Measurements from ENCODE around the gene BOC. TPM values are rescaled to one million over a fixed set of nuclear protein-coding genes. Genes with fewer than 3 reads are reported as not detected.

Gene BOC
- total and polyA plus RNA-seq, 2 donors (not counting 1 experiment from before 2014, with no cell fraction given), result 2.1 to 4.2 TPM

GRCh38 chr3:113243846-113244245 is 32.5 kb downstream of the BOC start:
- no peak for DNase-seq (ENCODE audit: low read depth in 2 of 2)
- Histone ChIP-seq H3K9ac (ENCODE audit: insufficient read depth, low read length) (no peak overlapping the region), H3K27ac (ENCODE audit: insufficient read depth, low read length) (no peak overlapping the region)

GRCh38 chr3:113245761-113246161 is 34.4 kb downstream of the BOC start:
- peak in 1 of 2 donors; percentile 41 for DNase-seq (ENCODE audit: low read depth in 2 of 2)
- Histone ChIP-seq H3K36me3 (ENCODE audit: control insufficient read depth, insufficient read depth, low read length) (no peaks in the 10 kb centered on the region), H3K9me3 (ENCODE audit: control insufficient read depth, insufficient read depth, low read depth, low read length) (no peaks in the 10 kb centered on the region), H3K27me3 (ENCODE audit: control insufficient read depth, insufficient read depth, low read length) (no peaks in the 10 kb centered on the region), H2AFZ (ENCODE audit: low read length) (peak overlapping the region; percentile 80), H3K4me2 (ENCODE audit: extremely low read depth, insufficient read depth, low read length) (no peak overlapping the region), H4K20me1 (ENCODE audit: control insufficient read depth, extremely low read depth, insufficient read depth, low read length) (no peaks in the 10 kb centered on the region), H3K79me2 (ENCODE audit: control insufficient read depth, insufficient read depth, low read length) (no peaks in the 10 kb centered on the region), H3K9ac (ENCODE audit: insufficient read depth, low read length) (no peak overlapping the region), H3K4me1 (ENCODE audit: control insufficient read depth, extremely low read depth, insufficient read depth, low read length) (peaks cover 12% of the 10 kb centered on the region), H3K27ac (ENCODE audit: insufficient read depth, low read length) (no peak overlapping the region), H3K4me3 (replicated peaks in 1 of 4; ENCODE audit: control extremely low read depth in 1 of 4, insufficient read depth in 1 of 4, low read depth in 3 of 4, low read length in 4 of 4) (no peak overlapping the region)
- TF ChIP-seq CTCF (conservative IDR thresholded peaks at IDR 0.05 in 1 of 2, IDR thresholded peaks at IDR 0.05 in 1 of 2; ENCODE audit: low read depth in 1 of 2, low read length in 2 of 2) (no peak), EZH2 (IDR thresholded peaks at IDR 0.05; ENCODE audit: low read length, missing control alignments) (no peak)

More at GRCh38 chr3:113243846-113244245, 32.5 kb downstream of the BOC start:
- H3K9me3 ChIP-seq (ENCODE audit: control insufficient read depth, insufficient read depth, low read depth, low read length), result no peaks in the 10 kb centered on the region
- H3K4me1 ChIP-seq (ENCODE audit: control insufficient read depth, extremely low read depth, insufficient read depth, low read length), result peaks cover 8% of the 10 kb centered on the region
- H4K20me1 ChIP-seq (ENCODE audit: control insufficient read depth, extremely low read depth, insufficient read depth, low read length), result no peaks in the 10 kb centered on the region
- H2AFZ ChIP-seq (ENCODE audit: low read length), result no peak overlapping the region
- H3K27me3 ChIP-seq (ENCODE audit: control insufficient read depth, insufficient read depth, low read length), result no peaks in the 10 kb centered on the region
- TF ChIP-seq CTCF (conservative IDR thresholded peaks at IDR 0.05 in 1 of 2, IDR thresholded peaks at IDR 0.05 in 1 of 2; ENCODE audit: low read depth in 1 of 2, low read length in 2 of 2) (no peak), EZH2 (IDR thresholded peaks at IDR 0.05; ENCODE audit: low read length, missing control alignments) (no peak)
- no peak overlapping the region for H3K4me2 ChIP-seq (ENCODE audit: extremely low read depth, insufficient read depth, low read length)
- no peak overlapping the region for H3K4me3 ChIP-seq (replicated peaks in 1 of 4; ENCODE audit: control extremely low read depth in 1 of 4, insufficient read depth in 1 of 4, low read depth in 3 of 4, low read length in 4 of 4)
- no peaks in the 10 kb centered on the region for H3K79me2 ChIP-seq (ENCODE audit: control insufficient read depth, insufficient read depth, low read length)
- no peaks in the 10 kb centered on the region for H3K36me3 ChIP-seq (ENCODE audit: control insufficient read depth, insufficient read depth, low read length)

DNA sequence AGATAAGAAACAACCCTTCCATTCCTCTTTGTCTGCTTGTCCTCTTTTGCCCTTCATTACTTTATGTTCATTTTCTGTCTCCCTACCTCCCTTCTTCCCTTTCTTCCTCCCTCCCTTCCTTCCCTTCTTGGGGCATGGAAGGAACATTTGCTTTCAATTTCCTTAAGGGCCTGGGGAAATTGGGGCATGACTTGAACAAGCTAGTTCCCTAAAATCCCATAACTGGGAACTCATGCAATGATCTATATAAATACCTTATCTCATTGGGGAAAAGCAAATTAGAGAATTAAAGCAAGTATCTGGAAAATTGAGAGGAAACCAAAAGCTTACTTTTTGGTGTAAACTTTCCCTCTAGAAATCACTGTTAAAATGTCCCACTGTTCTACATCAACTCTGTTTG is 35.7 kb downstream of the BOC start:
- Histone ChIP-seq H3K4me1 (ENCODE audit: control insufficient read depth, extremely low read depth, insufficient read depth, low read length) (peaks cover 7% of the 10 kb centered on the region), H3K4me2 (ENCODE audit: extremely low read depth, insufficient read depth, low read length) (no peak overlapping the region), H3K4me3 (replicated peaks in 1 of 4; ENCODE audit: control extremely low read depth in 1 of 4, insufficient read depth in 1 of 4, low read depth in 3 of 4, low read length in 4 of 4) (no peak overlapping the region), H3K9ac (ENCODE audit: insufficient read depth, low read length) (no peak overlapping the region), H3K79me2 (ENCODE audit: control insufficient read depth, insufficient read depth, low read length) (no peaks in the 10 kb centered on the region), H3K36me3 (ENCODE audit: control insufficient read depth, insufficient read depth, low read length) (no peaks in the 10 kb centered on the region), H4K20me1 (ENCODE audit: control insufficient read depth, extremely low read depth, insufficient read depth, low read length) (no peaks in the 10 kb centered on the region), H3K9me3 (ENCODE audit: control insufficient read depth, insufficient read depth, low read depth, low read length) (no peaks in the 10 kb centered on the region), H3K27me3 (ENCODE audit: control insufficient read depth, insufficient read depth, low read length) (no peaks in the 10 kb centered on the region), H3K27ac (ENCODE audit: insufficient read depth, low read length) (no peak overlapping the region), H2AFZ (ENCODE audit: low read length) (no peak overlapping the region)
- no peak for TF ChIP-seq CTCF (conservative IDR thresholded peaks at IDR 0.05 in 1 of 2, IDR thresholded peaks at IDR 0.05 in 1 of 2; ENCODE audit: low read depth in 1 of 2, low read length in 2 of 2)
- TF ChIP-seq EZH2 (IDR thresholded peaks at IDR 0.05; ENCODE audit: low read length, missing control alignments), result no peak
- DNase-seq (ENCODE audit: low read depth in 2 of 2), result no peak

Data from fibroblast of lung (primary cell).